Tibial nerve (tissue), 4 donors: Measurements from ENCODE around the gene RAX.

Experiments
- CTCF ChIP-seq, 5 experiments: fragments of 200-600 bp in 3 of 5; fragments of 450-650 bp in 2 of 5; sonication (generic) in 3 of 5; IDR thresholded peaks; one replicate each; pipeline ENCODE4 v1.5.1; 2016 to 2019; ENCODE audit warnings: antibody characterized with exemption in 5 of 5, mild to moderate bottlenecking in 3 of 5, moderate library complexity in 2 of 5
- EP300 ChIP-seq, 2 donors: sonication (generic); formaldehyde crosslinking; IDR thresholded peaks; one replicate each; pipeline ENCODE4 v1.6.1; 2017; ENCODE audit warnings: antibody characterized with exemption in 2 of 2, mild to moderate bottlenecking in 1 of 2

DNA sequence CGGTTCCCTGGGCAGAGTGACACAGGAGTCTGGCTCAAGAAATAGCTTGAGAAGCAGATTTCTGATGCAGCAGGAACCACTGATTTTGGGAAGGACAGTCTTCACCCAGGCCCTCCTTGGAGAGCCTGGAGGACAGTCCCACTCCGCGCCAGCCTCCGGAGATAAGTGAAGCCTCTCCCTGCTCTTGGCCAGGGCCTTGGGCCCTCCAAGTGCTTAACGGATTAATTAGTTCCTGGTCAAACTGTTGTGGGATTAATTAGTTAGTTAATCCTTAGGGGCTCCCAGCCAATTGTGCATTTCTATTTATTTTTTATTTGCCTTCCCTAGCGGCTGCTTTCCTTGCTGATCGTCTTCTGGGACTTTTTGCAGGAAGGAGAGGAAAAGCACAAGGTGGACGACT lies 25.6 kb upstream of the RAX start:
- no peak for TF ChIP-seq EP300 (IDR thresholded peaks at IDR 0.05)
- no peak for TF ChIP-seq CTCF (IDR thresholded peaks at IDR 0.05)
